BJ (cell line): ENCODE measurements around the gene PARL. TPM values are rescaled to one million over a fixed set of nuclear protein-coding genes. Genes with fewer than 3 reads are reported as not detected.

Experiments used
- CTCF ChIA-PET: fragments of 350-600 bp; formaldehyde crosslinking; extraction: SDS; loops from one replicate; lab custom pipeline; 2021; ENCODE audit warnings: antibody characterized with exemption, inconsistent platforms; lab: Yijun Ruan, JAX
- POLR2A ChIA-PET: fragments of 300-600 bp; sonication (Branson Sonifier 250); formaldehyde crosslinking; extraction: SDS; loops from one replicate; lab custom pipeline; 2021; ENCODE audit warnings: antibody characterized with exemption; lab: Charles Lee
- DNase-seq: peaks from one replicate; pipeline ENCODE4 v3.0.0-alpha.2; 2011; ENCODE audit warnings: low read depth
- H3K27me3 ChIP-seq: 2 replicates; pipeline ENCODE4 v1.6.0; 2011; ENCODE audit warnings: low read length; ENCODE audit not compliant: control insufficient read depth, insufficient read depth
- H3K36me3 ChIP-seq: 2 replicates; pipeline ENCODE4 v1.5.1; 2011; ENCODE audit warnings: low read length; ENCODE audit not compliant: control insufficient read depth, insufficient read depth
- H3K4me3 ChIP-seq: 2 replicates; pipeline ENCODE4 v1.5.1; 2011; ENCODE audit warnings: low read depth, mild to moderate bottlenecking, control low read depth, low read length
- polyA plus RNA-seq: library from polyadenylated mRNA; depleted of rRNA; stranded (reverse); fragments of >200 nt; gene quantifications from 2 replicates; pipeline ENCODE4 v1.2.3, GENCODE V29; 2011
- TF ChIP-seq, protein P1 (sequence below): IDR thresholded peaks from 2 replicates; pipeline ENCODE4 v1.5.1; 2011; ENCODE audit warnings: low read depth, mild to moderate bottlenecking, control low read depth, inconsistent platforms, low read length, moderate library complexity; ENCODE audit not compliant: insufficient read depth

Gene PARL
- polyA plus RNA-seq, 1 experiment, result 33.3 TPM

DNA sequence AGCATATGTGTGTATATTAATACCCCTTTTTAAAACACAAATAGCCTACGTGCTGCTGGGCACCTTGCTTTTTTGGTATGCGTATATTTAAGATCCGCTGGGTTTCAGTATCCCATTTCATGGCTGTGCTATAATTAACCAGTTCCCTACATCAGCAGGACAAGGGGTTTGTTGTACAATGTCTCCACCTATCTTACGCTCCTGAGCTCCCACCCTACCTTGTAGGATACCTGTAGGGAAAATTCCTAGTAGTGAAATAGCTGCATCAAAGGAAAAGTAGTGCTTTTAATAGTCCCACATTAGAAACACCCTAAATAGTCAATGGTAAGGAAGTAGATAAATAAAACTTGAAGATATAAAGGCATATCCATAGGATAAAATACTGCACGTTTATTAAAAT, 60.7 kb downstream of the PARL start:
- H3K4me3 ChIP-seq, result no peak overlapping the region
- ChIA-PET POLR2A (interaction anchor here (0.7 kb wide), 1 partner anchor 58 kb away, joined by 4 read pairs; no protein-coding TSS in a partner anchor), CTCF (interaction anchor here (4.3 kb wide), 1 partner anchor 61 kb away, joined by 24 read pairs; the partner anchor contains the start of gene PARL)
- H3K36me3 ChIP-seq, result peaks cover 1% of the 10 kb centered on the region; the same call in 1 of the 2 replicates
- TF ChIP-seq, protein P1, sequence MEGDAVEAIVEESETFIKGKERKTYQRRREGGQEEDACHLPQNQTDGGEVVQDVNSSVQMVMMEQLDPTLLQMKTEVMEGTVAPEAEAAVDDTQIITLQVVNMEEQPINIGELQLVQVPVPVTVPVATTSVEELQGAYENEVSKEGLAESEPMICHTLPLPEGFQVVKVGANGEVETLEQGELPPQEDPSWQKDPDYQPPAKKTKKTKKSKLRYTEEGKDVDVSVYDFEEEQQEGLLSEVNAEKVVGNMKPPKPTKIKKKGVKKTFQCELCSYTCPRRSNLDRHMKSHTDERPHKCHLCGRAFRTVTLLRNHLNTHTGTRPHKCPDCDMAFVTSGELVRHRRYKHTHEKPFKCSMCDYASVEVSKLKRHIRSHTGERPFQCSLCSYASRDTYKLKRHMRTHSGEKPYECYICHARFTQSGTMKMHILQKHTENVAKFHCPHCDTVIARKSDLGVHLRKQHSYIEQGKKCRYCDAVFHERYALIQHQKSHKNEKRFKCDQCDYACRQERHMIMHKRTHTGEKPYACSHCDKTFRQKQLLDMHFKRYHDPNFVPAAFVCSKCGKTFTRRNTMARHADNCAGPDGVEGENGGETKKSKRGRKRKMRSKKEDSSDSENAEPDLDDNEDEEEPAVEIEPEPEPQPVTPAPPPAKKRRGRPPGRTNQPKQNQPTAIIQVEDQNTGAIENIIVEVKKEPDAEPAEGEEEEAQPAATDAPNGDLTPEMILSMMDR, result no peak
- DNase-seq, result no peak
- H3K27me3 ChIP-seq, result no peaks in the 10 kb centered on the region

DNA sequence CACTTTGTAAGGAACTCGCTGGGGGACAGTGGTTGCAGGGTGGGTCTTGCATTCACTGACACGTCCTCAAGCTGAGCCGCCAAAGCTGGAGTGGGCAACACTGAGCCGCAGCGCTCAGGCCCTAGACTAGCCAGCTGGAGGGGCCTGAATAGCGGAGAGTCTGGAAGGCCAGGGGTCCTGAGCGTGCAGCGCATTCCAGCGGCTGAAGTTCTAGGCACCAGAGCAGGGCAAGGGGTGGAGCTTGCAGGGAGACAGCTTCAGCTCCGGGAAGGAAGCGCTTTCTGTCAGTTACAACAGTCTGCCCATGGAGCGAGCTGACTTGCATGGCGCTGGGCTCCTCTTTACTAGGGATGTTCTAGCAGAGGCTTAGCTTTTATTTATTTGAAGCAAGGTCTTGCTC, 62.0 kb downstream of the PARL start:
- ChIA-PET POLR2A (no interaction called here), CTCF (interaction anchor here (1.2 to 1.9 kb wide), 2 partner anchors 62 to 466 kb away, joined by 4 to 5 read pairs; partner anchors contain the start of gene PARL)
- Histone ChIP-seq H3K36me3 (no peaks in the 10 kb centered on the region; the same call in 1 of the 2 replicates), H3K4me3 (no peak overlapping the region), H3K27me3 (no peaks in the 10 kb centered on the region)
- no peak for DNase-seq
- TF ChIP-seq, protein P1, result no peak

DNA sequence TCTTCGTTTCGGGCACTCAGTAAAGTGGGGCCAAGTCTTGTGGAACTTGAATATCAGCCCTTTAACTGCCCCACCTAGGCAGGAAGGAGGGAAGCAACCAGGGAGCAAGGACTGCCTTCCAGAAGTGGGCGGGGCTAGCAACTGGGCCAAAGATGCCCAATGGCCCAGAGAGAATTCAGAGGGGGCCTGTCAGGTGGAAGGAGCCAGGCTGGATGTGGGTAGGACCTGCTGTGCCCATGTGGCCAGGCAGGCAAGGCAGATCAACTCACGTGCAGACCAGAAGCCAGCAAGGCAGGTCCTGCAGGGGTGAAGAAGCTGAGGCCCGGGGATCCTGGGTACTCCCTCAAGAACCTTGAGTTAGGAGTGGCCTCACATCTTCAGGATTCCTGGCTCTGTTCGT, 64.8 kb downstream of the PARL start:
- Histone ChIP-seq H3K4me3 (no peak overlapping the region), H3K36me3 (no peaks in the 10 kb centered on the region; the same call in none of the 2 replicates), H3K27me3 (no peaks in the 10 kb centered on the region)
- CTCF ChIA-PET, result no interaction called here
- no peak for DNase-seq
- TF ChIP-seq, protein P1, result no peak
- POLR2A ChIA-PET, result no interaction called here

DNA sequence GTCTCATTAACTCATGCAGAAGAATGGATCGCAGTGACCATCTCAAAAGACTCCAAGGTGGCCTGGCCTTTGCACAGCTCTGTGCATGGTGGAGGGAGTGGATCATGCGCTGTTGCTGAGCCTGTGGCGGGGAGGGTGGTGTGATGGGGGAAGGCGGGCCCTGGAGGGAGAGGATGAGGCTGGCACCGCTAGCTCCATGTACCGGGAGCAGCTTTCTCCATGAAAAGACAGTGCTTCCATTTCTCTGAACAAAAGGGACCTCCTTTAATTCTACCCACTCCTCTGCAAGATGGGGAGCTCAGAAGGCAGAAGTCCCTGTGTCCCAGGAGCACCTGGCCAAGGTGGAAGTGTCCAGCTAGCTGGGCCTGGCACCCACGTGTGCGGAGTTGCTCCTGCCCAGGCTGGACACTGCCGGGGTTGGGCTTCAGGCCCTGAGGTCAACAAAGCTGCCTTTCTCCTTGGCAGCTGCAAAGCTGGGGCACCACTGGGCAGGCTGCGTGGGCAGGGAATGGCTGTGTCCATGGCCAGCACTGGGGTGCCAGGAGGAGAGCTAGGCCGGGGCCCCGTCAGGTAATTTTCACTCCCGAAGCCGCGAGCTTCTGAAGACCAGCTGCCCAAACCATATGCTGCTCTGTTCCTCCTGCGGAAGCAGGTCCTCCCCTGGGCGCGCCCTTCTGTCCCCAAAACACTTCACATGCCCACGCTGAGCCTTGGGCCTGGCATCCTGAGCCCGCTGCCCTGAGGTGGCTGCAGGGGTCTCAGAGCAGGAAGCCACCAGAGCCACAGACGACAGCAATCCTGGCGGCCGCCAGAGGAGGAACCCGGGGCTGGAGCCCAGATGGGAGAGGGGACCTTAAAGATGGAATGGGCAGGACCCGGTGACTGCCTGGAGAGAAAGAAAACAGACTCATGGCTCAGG, 65.7 kb downstream of the PARL start:
- CTCF ChIA-PET, result no interaction called here
- TF ChIP-seq, protein P1, result no peak
- Histone ChIP-seq H3K4me3 (no peak overlapping the region), H3K36me3 (no peaks in the 10 kb centered on the region; the same call in none of the 2 replicates), H3K27me3 (no peaks in the 10 kb centered on the region)
- POLR2A ChIA-PET, result no interaction called here
- DNase-seq, result no peak

DNA sequence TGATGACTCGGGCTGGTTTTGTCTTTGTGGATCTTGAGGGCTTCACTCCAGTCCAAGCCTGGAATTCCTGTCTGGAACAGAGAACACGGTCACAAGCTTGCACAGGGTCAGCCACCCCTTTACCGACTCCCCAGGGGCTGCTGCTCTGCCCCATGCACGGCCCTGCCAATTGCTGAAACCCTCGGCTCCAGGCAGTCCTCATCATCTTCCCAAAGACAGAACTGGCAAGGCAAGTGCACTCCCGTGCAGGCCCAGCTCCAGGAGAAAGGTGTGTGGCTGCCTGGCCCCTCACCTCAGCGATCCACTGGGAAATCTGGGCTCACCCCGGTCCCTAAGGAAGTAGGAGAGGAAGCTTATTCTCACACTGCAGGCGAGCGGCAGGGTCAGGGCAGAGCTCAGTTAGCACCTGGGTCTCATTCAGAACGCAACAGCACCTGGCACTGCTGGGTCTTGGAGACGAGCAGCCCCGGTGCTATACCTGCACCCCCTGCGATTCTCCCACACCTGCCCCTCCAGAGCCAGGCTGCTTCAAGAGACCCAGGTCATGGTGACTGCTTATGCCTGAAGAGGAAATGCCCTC, 66.5 kb downstream of the PARL start:
- TF ChIP-seq, protein P1, result no peak

More for the DNA sequence above, 66.5 kb downstream of the PARL start:
- ChIA-PET POLR2A (no interaction called here), CTCF (no interaction called here)
- no peaks in the 10 kb centered on the region for H3K27me3 ChIP-seq
- H3K4me3 ChIP-seq, result no peak overlapping the region
- no peak for DNase-seq
- H3K36me3 ChIP-seq, result peaks cover 2% of the 10 kb centered on the region
